CD4-positive, alpha-beta T cell treated with Interferon alpha-2 for 1 hour (primary cell): Measurements from ENCODE around the gene CERT1.
"Not testable (repeated sequence)": the region's sequence is repeated elsewhere in the genome, so short reads cannot be mapped to it uniquely, and the experiment has no call there.

Source experiments
- DNase-seq, 2 donors: peaks; one replicate each; pipeline ENCODE4 v3.0.0-alpha.2; 2020 to 2022

Gene CERT1

GRCh38 chr5:75522025-75522424 is 10.6 kb upstream of the CERT1 start:
- no peak for DNase-seq

GRCh38 chr5:75521195-75521594 is 9.8 kb upstream of the CERT1 start:
- DNase-seq, result no peak

GRCh38 chr5:75519761-75520160 is 8.3 kb upstream of the CERT1 start:
- DNase-seq, result no peak

GRCh38 chr5:75514323-75514722 is 2.9 kb upstream of the CERT1 start:
- no peak for DNase-seq

- DNase-seq, result no peak
Measured at GRCh38 chr5:75513841-75514240, 2.4 kb upstream of the CERT1 start.

GRCh38 chr5:75512383-75513074 is 1.1 kb upstream of the CERT1 start:
- DNase-seq, result no peak

GRCh38 chr5:75510836-75511434 is 494 bp downstream of the CERT1 start:
- peak in 1 of 2 donors; percentile 58 for DNase-seq

- peak in 1 of 2 donors; percentile 8 for DNase-seq
Measured at GRCh38 chr5:75510417-75510835, 1.0 kb downstream of the CERT1 start.

GRCh38 chr5:75509956-75510355 is 1.5 kb downstream of the CERT1 start:
- peak in 1 of 2 donors; percentile 3 for DNase-seq

- no peak for DNase-seq
Measured at GRCh38 chr5:75509546-75509945, 1.9 kb downstream of the CERT1 start.

- no peak for DNase-seq
Measured at GRCh38 chr5:75507841-75508240, 3.6 kb downstream of the CERT1 start.

- DNase-seq, result not testable (repeated sequence)
Measured at GRCh38 chr5:75505112-75505511, 6.3 kb downstream of the CERT1 start.

- DNase-seq, result not testable (repeated sequence)
Measured at GRCh38 chr5:75498875-75499274, 12.6 kb downstream of the CERT1 start.

GRCh38 chr5:75498208-75498777 is 13.1 kb downstream of the CERT1 start:
- no peak for DNase-seq

- no peak for DNase-seq
Measured at GRCh38 chr5:75496026-75496425, 15.4 kb downstream of the CERT1 start.

GRCh38 chr5:75491621-75492020 is 19.8 kb downstream of the CERT1 start:
- DNase-seq, result no peak

- not testable (repeated sequence) for DNase-seq
Measured at GRCh38 chr5:75489847-75490246, 21.6 kb downstream of the CERT1 start.

- no peak for DNase-seq
Measured at GRCh38 chr5:75484605-75485004, 26.8 kb downstream of the CERT1 start.

- no peak for DNase-seq
Measured at GRCh38 chr5:75482482-75482881, 28.9 kb downstream of the CERT1 start.

- DNase-seq, result no peak
Measured at GRCh38 chr5:75481024-75481423, 30.4 kb downstream of the CERT1 start.

GRCh38 chr5:75475364-75475763 is 36.1 kb downstream of the CERT1 start:
- no peak for DNase-seq

- no peak for DNase-seq
Measured at GRCh38 chr5:75473463-75473862, 38.0 kb downstream of the CERT1 start.

- no peak for DNase-seq
Measured at GRCh38 chr5:75472973-75473372, 38.5 kb downstream of the CERT1 start.

GRCh38 chr5:75471193-75471592 is 40.2 kb downstream of the CERT1 start:
- DNase-seq, result no peak
